Fibroblast of pulmonary artery (primary cell): ENCODE measurements around the gene CCL17.

ENCODE experiments used
- DNase-seq: peaks from one replicate; pipeline ENCODE4 v3.0.0-alpha.2; 2010; ENCODE audit warnings: low read depth
- H3K4me3 ChIP-seq: replicated peaks from 2 replicates; pipeline ENCODE4 v1.5.1; 2011; ENCODE audit warnings: low read depth, mild to moderate bottlenecking, control low read depth, low read length, moderate library complexity
- CTCF ChIP-seq: IDR thresholded peaks from 2 replicates; pipeline ENCODE4 v1.5.1; 2011; ENCODE audit warnings: mild to moderate bottlenecking, control low read depth, low read length, inconsistent platforms; ENCODE audit errors: missing control alignments

The CCL17 gene

GRCh38 chr16:57403965-57404817 is at the start of gene CCL17:
Gene CCL17, plus strand, starts transcription at chr16:57404767. Its CDS starts 9,166 bp downstream, at chr16:57413933.
- TF ChIP-seq CTCF: no peak
- H3K4me3 ChIP-seq: no peak within 1 kb of the TSS
- no peak for DNase-seq

- no peak for DNase-seq
- no peak for TF ChIP-seq CTCF
- no peak overlapping the region for H3K4me3 ChIP-seq
These were observed 48.6 kb upstream of the CCL17 start for GRCh38 chr16:57355898-57356414.

- no peak for DNase-seq
- H3K4me3 ChIP-seq: no peak overlapping the region
These were observed 48.0 kb upstream of the CCL17 start for GRCh38 chr16:57356547-57356946.

GRCh38 chr16:57357330-57358085 is 47.1 kb upstream of the CCL17 start:
- TF ChIP-seq CTCF: no peak
- no peak for DNase-seq
- H3K4me3 ChIP-seq: no peak overlapping the region

More at GRCh38 chr16:57356547-57356946, 48.0 kb upstream of the CCL17 start:
- no peak for TF ChIP-seq CTCF

GRCh38 chr16:57358086-57358420 is 46.5 kb upstream of the CCL17 start:
- DNase-seq: no peak
- TF ChIP-seq CTCF: no peak
- no peak overlapping the region for H3K4me3 ChIP-seq

GRCh38 chr16:57358527-57359095 is 46.0 kb upstream of the CCL17 start, which contains the start of gene CCL22:
Gene CCL22, plus strand, starts transcription at chr16:57358783. Its CDS starts 34 bp downstream, at chr16:57358817.
- no peak for DNase-seq
- no peak within 1 kb of the TSS for H3K4me3 ChIP-seq
- no peak for TF ChIP-seq CTCF
